Activated naive CD8-positive, alpha-beta T cell treated with anti-CD3 and anti-CD28 coated beads, Interleukin-2, amount 50 U/mL, for 24 hours (primary cell): ENCODE data around the gene RANBP3.
"Not testable (repeated sequence)": the region's sequence is repeated elsewhere in the genome, so short reads cannot be mapped to it uniquely, and the experiment has no call there.

Experiments used
- ATAC-seq: fragments of 150-1000 bp; cut with Tn5 transposase; one replicate; pipeline ENCODE4 v1.10.0; 2021
- DNase-seq: peaks from one replicate; pipeline ENCODE4 v3.0.0; 2021
- H3K27ac Mint-ChIP-seq: one replicate; pipeline ENCODE4 v1.8.0; 2021; ENCODE audit warnings: mild to moderate bottlenecking, mixed read lengths
- H3K27me3 Mint-ChIP-seq: one replicate; pipeline ENCODE4 v1.8.0; 2021; ENCODE audit warnings: mixed read lengths
- H3K36me3 Mint-ChIP-seq: one replicate; pipeline ENCODE4 v1.8.0; 2021; ENCODE audit warnings: low read depth, mixed read lengths
- H3K4me1 Mint-ChIP-seq: one replicate; pipeline ENCODE4 v1.8.0; 2021; ENCODE audit warnings: mixed read lengths
- H3K4me3 Mint-ChIP-seq: one replicate; pipeline ENCODE4 v1.8.0; 2021; ENCODE audit warnings: mild to moderate bottlenecking, moderate library complexity, mixed read lengths
- H3K9me3 Mint-ChIP-seq: one replicate; pipeline ENCODE4 v1.8.0; 2021; ENCODE audit warnings: mixed read lengths

The RANBP3 gene

GRCh38 chr19:5883157-5883873 lies 94.6 kb downstream of the RANBP3 start:
- peaks cover 19% of the 10 kb centered on the region for H3K27me3 Mint-ChIP-seq
- not testable (repeated sequence) for H3K27ac Mint-ChIP-seq, H3K4me3 Mint-ChIP-seq, ATAC-seq, DNase-seq, H3K4me1 Mint-ChIP-seq, H3K9me3 Mint-ChIP-seq, H3K36me3 Mint-ChIP-seq

DNA sequence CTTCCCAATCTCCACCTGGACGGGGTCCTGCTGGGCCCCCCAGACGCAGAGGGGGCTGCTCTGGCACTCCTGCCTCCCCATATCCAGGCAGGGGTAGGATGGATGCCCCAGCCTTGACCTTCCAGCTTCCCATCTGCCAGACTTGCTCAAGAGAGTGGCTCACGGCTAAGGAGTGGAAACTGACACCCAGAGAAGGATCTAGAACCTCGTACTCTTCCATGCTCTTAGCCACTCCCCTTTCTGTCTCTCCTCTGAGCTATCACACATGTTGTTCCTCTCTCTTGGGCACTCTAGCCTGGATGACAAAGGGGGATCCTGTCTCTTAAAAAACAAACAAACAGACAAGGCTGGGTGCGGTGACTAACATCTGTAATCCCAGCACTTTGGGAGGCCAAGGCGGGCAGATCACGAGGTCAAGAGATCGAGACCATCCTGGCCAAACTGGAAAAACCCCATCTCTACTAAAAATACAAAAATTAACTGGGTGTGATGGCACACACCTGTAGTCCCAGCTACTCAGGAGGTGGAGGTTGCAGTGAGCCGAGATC lies 95.4 kb downstream of the RANBP3 start:
- peaks cover 18% of the 10 kb centered on the region for H3K27me3 Mint-ChIP-seq
- H3K4me1 Mint-ChIP-seq, result no peaks in the 10 kb centered on the region
- H3K36me3 Mint-ChIP-seq, result no peaks in the 10 kb centered on the region
- no peaks in the 10 kb centered on the region for H3K9me3 Mint-ChIP-seq
- DNase-seq (no peak), ATAC-seq (no peak)
- no peak overlapping the region for H3K27ac Mint-ChIP-seq
- H3K4me3 Mint-ChIP-seq, result no peak overlapping the region

DNA sequence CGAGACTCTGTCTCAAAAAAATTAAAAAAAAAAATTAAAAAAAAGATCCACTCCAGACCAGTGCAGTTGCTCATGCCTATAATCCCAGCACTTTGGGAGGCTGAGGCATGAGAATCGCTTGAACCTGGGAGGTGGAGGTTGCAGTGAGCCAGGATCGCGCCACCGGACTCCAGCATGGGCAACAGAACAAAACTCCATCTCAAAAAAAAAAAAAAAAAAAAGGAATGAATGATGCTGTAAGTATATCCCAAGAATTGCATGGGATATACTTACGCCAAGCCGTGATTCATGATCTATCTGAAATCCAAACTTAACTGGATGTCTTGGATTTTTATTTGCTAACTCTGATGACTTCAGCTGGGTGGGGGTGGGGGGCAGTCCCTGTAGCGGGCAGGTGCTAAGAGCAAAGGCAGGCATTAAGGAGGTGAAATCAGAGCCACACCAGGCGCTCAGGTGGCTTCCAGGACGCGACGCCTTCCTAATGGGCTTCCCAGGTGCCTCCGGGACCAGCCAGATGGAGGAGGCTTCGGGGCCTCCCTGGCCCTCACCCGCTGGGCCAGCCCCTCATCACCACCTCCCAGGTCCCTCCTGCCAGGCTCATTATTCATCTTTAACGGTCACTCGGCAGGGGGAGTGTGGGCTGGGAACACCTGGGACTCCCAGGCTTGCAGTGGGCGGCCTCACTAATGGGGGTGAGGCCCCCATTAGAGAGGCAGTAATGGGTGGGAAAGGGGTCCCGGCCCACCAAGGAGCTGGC lies 96.2 kb downstream of the RANBP3 start:
- H3K36me3 Mint-ChIP-seq, result no peaks in the 10 kb centered on the region
- H3K27me3 Mint-ChIP-seq, result peaks cover 18% of the 10 kb centered on the region
- no peak for DNase-seq
- H3K4me3 Mint-ChIP-seq, result no peak overlapping the region
- H3K4me1 Mint-ChIP-seq, result no peaks in the 10 kb centered on the region
- H3K9me3 Mint-ChIP-seq, result no peaks in the 10 kb centered on the region
- ATAC-seq, result no peak
- H3K27ac Mint-ChIP-seq, result no peak overlapping the region

DNA sequence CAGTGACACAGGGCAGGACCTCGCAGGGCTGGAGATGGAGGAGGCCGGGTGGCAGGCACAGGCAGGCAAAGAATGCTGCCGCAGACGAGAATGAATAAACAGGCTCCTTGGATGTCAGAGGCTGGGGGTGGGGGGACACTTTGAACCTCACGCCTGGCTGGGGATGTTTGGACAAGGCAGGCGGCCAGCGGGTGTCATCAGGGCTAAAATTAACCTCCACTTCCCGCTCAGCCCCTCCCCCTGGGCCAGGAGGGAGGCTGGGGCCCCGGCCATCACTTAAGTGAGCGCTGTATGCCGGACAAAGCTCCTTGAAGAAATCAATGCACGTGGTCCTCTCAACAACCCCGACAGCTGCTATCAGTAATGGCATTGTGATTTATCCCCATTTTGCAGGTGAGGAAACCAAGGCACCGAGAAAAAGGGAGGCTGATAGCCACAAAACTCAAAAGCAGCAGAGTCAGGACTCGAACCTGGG lies 97.3 kb downstream of the RANBP3 start:
- Mint-ChIP-seq H3K27ac (no peak overlapping the region), H3K36me3 (no peaks in the 10 kb centered on the region), H3K27me3 (peaks cover 18% of the 10 kb centered on the region), H3K9me3 (no peaks in the 10 kb centered on the region), H3K4me1 (no peaks in the 10 kb centered on the region), H3K4me3 (no peak overlapping the region)
- no peak for ATAC-seq
- DNase-seq, result no peak

- Mint-ChIP-seq H3K36me3 (no peaks in the 10 kb centered on the region), H3K4me3 (no peak overlapping the region), H3K4me1 (no peaks in the 10 kb centered on the region), H3K27ac (no peak overlapping the region), H3K9me3 (no peaks in the 10 kb centered on the region), H3K27me3 (peaks cover 18% of the 10 kb centered on the region)
- ATAC-seq (no peak), DNase-seq (no peak)
Measured at GRCh38 chr19:5880196-5880595, 97.7 kb downstream of the RANBP3 start.

DNA sequence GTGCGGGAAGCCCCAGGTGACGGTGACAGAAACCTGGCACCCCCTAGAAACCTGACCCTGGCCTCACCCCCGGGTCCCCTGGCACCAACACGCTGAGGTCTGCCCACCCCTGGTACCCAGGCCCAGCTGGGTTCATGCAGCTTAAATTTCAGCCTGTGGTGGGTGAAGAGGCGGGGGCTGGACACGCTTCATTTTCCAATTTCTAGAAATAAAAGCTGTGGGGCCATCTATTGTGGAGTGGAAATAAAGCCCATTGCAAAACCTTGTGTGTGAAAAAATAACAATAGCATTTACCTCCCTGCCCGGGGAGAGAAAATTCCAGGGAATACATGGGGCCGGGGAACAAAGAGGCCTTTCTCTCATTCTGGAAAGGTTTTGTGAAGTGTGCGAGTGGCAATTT lies 100.1 kb downstream of the RANBP3 start:
- no peak for ATAC-seq
- no peak overlapping the region for H3K27ac Mint-ChIP-seq
- H3K36me3 Mint-ChIP-seq, result no peaks in the 10 kb centered on the region
- no peaks in the 10 kb centered on the region for H3K4me1 Mint-ChIP-seq
- H3K27me3 Mint-ChIP-seq, result peaks cover 16% of the 10 kb centered on the region
- no peaks in the 10 kb centered on the region for H3K9me3 Mint-ChIP-seq
- no peak for DNase-seq
- no peak overlapping the region for H3K4me3 Mint-ChIP-seq

DNA sequence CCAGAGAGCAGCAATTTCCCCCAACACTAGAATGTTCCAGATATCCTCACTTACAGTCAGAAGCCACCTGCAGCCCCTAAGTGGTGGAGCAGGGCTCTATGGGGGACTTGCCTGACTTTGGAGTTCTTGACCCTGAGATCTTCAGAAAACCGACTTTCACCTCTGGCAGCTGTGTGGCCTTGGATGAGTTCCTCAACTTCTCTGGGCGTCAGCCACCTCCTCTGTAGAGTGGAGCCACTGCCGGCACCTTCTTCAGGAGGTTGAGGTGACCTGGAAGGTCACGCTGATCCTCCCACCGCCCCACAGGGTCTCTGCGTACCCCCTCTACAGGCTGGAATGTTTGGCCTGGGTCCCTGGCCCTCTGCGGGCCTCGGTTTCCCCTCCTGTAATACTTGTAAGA lies 100.5 kb downstream of the RANBP3 start:
- Mint-ChIP-seq H3K27me3 (peaks cover 16% of the 10 kb centered on the region), H3K36me3 (no peaks in the 10 kb centered on the region), H3K27ac (no peak overlapping the region), H3K9me3 (no peaks in the 10 kb centered on the region), H3K4me3 (no peak overlapping the region), H3K4me1 (no peaks in the 10 kb centered on the region)
- ATAC-seq (no peak), DNase-seq (no peak)

DNA sequence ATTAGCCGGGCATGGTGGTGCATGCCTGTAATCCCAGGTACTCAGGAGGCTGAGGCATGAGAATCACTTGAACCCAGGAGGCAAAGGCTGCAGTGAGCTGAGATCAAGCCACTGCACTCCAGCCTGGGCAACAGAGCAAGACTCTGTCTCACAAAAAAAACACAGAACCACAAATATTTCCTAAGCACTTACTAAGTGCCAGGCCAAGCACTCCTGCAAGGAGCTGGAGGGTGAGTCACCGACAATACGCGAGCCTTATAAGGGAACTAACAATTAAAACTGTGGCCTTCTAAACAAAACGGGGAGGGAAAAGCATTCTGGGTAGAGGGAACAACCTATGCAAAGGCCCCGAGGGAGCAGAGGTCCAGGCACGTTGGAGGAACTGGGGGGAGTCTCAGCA lies 103.4 kb downstream of the RANBP3 start:
- not testable (repeated sequence) for ATAC-seq, H3K36me3 Mint-ChIP-seq, H3K4me1 Mint-ChIP-seq, H3K9me3 Mint-ChIP-seq, DNase-seq, H3K27ac Mint-ChIP-seq, H3K4me3 Mint-ChIP-seq
- H3K27me3 Mint-ChIP-seq, result peaks cover 10% of the 10 kb centered on the region

- peaks cover 2% of the 10 kb centered on the region for H3K27me3 Mint-ChIP-seq
- H3K4me3 Mint-ChIP-seq, result no peak overlapping the region
- H3K9me3 Mint-ChIP-seq, result no peaks in the 10 kb centered on the region
- ATAC-seq (no peak), DNase-seq (no peak)
- H3K36me3 Mint-ChIP-seq, result no peaks in the 10 kb centered on the region
- H3K4me1 Mint-ChIP-seq, result no peaks in the 10 kb centered on the region
- no peak overlapping the region for H3K27ac Mint-ChIP-seq
Measured at GRCh38 chr19:5873617-5874199, 104.2 kb downstream of the RANBP3 start.

DNA sequence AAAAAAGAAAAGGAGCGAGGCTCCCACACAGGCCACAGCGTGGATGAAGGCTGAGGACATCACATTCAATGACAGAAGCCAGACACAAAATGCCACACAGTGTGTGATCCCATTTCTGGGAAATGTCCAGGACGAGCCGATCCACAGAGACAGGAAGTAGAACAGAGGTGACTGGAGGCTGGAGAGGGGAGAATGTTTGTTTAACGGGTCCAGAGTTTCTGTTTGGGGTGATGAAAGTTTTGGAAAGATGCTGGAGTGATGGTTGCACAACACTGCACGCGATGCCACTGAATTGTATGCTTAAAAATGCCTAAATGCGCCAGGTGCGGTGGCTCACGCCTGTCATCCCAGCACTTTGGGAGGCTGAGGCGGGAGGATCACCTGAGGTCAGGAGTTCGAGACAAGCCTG lies 107.0 kb downstream of the RANBP3 start:
- peaks cover 2% of the 10 kb centered on the region for H3K27me3 Mint-ChIP-seq
- ATAC-seq (no peak), DNase-seq (no peak)
- H3K9me3 Mint-ChIP-seq, result no peaks in the 10 kb centered on the region
- no peaks in the 10 kb centered on the region for H3K4me1 Mint-ChIP-seq
- no peaks in the 10 kb centered on the region for H3K36me3 Mint-ChIP-seq
- H3K4me3 Mint-ChIP-seq, result no peak overlapping the region
- no peak overlapping the region for H3K27ac Mint-ChIP-seq

GRCh38 chr19:5867201-5868136 lies 110.5 kb downstream of the RANBP3 start:
- no peaks in the 10 kb centered on the region for H3K4me1 Mint-ChIP-seq
- DNase-seq (no peak), ATAC-seq (no peak)
- no peaks in the 10 kb centered on the region for H3K9me3 Mint-ChIP-seq
- H3K4me3 Mint-ChIP-seq, result no peak overlapping the region
- peaks cover 5% of the 10 kb centered on the region for H3K27me3 Mint-ChIP-seq
- no peak overlapping the region for H3K27ac Mint-ChIP-seq
- H3K36me3 Mint-ChIP-seq, result no peaks in the 10 kb centered on the region
